ENCODE data around the gene CD53. TPM values are rescaled to one million over a fixed set of nuclear protein-coding genes. Genes with fewer than 3 reads are reported as not detected.

Gene CD53
- total and polyA plus RNA-seq, 9 of the 15 experiments (the other 6 are each of a cell fraction or from before 2014, with no cell fraction given) = 63.5 to 220 (median 131) TPM

DNA sequence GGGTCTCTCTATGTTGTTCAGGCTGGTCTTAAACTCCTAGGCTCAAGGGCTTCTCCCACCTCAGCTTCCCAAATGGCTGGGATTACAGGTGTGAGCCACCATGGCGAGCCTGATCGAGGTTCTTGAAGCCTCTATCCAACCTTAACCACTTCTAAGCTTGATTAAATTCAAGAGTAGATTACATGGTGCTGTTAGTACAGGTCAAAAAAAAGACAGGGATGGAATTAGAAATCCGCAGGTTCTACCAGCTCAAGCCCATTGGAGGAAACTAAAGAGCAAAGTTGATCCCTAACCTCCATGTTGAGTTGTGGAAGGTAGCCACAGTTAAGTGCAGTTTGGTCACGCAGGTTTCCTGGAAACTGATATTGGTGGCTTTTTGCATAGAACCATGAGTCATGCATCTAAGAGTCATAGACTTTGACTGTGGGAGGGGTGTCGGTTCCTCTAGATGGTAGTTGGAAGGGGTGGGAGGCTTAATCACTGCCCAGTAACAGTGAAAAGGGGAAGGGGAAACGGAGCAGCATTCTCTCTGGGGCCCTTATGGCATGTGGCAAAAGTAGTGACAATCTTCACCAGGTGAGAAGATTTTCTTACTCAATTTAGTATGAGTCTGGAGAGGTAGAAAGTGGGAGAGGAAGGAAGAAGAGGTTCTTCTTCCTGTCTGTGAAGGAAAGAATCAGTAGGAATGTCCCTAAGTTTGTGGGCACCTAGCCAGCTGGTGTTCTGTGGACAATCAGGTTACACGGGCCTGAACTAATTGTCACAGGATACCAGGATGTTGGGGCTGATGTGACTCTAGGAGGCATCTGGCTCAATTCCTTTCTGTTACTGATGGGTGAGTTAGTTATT lies 7.0 kb downstream of the CD53 start (continued):
- TF ChIP-seq, protein P1, sequence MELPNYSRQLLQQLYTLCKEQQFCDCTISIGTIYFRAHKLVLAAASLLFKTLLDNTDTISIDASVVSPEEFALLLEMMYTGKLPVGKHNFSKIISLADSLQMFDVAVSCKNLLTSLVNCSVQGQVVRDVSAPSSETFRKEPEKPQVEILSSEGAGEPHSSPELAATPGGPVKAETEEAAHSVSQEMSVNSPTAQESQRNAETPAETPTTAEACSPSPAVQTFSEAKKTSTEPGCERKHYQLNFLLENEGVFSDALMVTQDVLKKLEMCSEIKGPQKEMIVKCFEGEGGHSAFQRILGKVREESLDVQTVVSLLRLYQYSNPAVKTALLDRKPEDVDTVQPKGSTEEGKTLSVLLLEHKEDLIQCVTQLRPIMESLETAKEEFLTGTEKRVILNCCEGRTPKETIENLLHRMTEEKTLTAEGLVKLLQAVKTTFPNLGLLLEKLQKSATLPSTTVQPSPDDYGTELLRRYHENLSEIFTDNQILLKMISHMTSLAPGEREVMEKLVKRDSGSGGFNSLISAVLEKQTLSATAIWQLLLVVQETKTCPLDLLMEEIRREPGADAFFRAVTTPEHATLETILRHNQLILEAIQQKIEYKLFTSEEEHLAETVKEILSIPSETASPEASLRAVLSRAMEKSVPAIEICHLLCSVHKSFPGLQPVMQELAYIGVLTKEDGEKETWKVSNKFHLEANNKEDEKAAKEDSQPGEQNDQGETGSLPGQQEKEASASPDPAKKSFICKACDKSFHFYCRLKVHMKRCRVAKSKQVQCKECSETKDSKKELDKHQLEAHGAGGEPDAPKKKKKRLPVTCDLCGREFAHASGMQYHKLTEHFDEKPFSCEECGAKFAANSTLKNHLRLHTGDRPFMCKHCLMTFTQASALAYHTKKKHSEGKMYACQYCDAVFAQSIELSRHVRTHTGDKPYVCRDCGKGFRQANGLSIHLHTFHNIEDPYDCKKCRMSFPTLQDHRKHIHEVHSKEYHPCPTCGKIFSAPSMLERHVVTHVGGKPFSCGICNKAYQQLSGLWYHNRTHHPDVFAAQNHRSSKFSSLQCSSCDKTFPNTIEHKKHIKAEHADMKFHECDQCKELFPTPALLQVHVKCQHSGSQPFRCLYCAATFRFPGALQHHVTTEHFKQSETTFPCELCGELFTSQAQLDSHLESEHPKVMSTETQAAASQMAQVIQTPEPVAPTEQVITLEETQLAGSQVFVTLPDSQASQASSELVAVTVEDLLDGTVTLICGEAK (IDR thresholded peaks at IDR 0.05) = no peak; the same call in none of the 2 replicates
- TF ChIP-seq, protein P1 (CRISPR knock-in tag; IDR thresholded peaks at IDR 0.05) = no peak
- TF ChIP-seq ZNF133 (CRISPR knock-in tag; IDR thresholded peaks at IDR 0.05) (no peak), MXI1 (IDR thresholded peaks at IDR 0.05; ENCODE audit: low read depth, low read length) (no peak), NFE2 (IDR thresholded peaks at IDR 0.05; ENCODE audit: low read depth) (peak; percentile 88), TAL1 (IDR thresholded peaks at IDR 0.05) (no peak), XRCC5 (IDR thresholded peaks at IDR 0.05; ENCODE audit: low read depth, low read length) (no peak), ILF3 (IDR thresholded peaks at IDR 0.05; ENCODE audit: borderline replicate concordance) (no peak), ZNF75A (CRISPR knock-in tag; IDR thresholded peaks at IDR 0.05) (no peak; the same call in 1 of the 2 replicates), EP300 (IDR thresholded peaks at IDR 0.05; ENCODE audit: low read length) (peak; percentile 91), CBX8 (IDR thresholded peaks at IDR 0.05; ENCODE audit: borderline replicate concordance, extremely low read depth, low read depth, low read length, poor library complexity, severe bottlenecking) (no peak), CAMTA2 (CRISPR knock-in tag; conservative IDR thresholded peaks at IDR 0.05) (no peak)
- TF ChIP-seq, protein P2, sequence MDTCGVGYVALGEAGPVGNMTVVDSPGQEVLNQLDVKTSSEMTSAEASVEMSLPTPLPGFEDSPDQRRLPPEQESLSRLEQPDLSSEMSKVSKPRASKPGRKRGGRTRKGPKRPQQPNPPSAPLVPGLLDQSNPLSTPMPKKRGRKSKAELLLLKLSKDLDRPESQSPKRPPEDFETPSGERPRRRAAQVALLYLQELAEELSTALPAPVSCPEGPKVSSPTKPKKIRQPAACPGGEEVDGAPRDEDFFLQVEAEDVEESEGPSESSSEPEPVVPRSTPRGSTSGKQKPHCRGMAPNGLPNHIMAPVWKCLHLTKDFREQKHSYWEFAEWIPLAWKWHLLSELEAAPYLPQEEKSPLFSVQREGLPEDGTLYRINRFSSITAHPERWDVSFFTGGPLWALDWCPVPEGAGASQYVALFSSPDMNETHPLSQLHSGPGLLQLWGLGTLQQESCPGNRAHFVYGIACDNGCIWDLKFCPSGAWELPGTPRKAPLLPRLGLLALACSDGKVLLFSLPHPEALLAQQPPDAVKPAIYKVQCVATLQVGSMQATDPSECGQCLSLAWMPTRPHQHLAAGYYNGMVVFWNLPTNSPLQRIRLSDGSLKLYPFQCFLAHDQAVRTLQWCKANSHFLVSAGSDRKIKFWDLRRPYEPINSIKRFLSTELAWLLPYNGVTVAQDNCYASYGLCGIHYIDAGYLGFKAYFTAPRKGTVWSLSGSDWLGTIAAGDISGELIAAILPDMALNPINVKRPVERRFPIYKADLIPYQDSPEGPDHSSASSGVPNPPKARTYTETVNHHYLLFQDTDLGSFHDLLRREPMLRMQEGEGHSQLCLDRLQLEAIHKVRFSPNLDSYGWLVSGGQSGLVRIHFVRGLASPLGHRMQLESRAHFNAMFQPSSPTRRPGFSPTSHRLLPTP (IDR thresholded peaks at IDR 0.05; ENCODE audit: borderline replicate concordance, extremely low read depth, insufficient read length) = no peak
- TF ChIP-seq, protein P3, sequence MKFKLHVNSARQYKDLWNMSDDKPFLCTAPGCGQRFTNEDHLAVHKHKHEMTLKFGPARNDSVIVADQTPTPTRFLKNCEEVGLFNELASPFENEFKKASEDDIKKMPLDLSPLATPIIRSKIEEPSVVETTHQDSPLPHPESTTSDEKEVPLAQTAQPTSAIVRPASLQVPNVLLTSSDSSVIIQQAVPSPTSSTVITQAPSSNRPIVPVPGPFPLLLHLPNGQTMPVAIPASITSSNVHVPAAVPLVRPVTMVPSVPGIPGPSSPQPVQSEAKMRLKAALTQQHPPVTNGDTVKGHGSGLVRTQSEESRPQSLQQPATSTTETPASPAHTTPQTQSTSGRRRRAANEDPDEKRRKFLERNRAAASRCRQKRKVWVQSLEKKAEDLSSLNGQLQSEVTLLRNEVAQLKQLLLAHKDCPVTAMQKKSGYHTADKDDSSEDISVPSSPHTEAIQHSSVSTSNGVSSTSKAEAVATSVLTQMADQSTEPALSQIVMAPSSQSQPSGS (CRISPR knock-in tag; IDR thresholded peaks at IDR 0.05) = no peak

All from K562 (cell line).